ENCODE results near the gene CEP20. TPM values are rescaled to one million over a fixed set of nuclear protein-coding genes. Genes with fewer than 3 reads are reported as not detected.

The CEP20 gene
- polyA plus RNA-seq, 1 of the 3 experiments (the other 2 are of a cell fraction) = 14.8 TPM

- no peak for TF ChIP-seq CTCF (IDR thresholded peaks at IDR 0.05)
- no peak for TF ChIP-seq FOSL2 (IDR thresholded peaks at IDR 0.05; ENCODE audit: borderline replicate concordance, low read depth)
- TF ChIP-seq NRF1 (IDR thresholded peaks at IDR 0.05; ENCODE audit: low read depth, low read length) = no peak
- no peak for TF ChIP-seq CHD2 (IDR thresholded peaks at IDR 0.05; ENCODE audit: low read length, partially characterized antibody)
- no peak for TF ChIP-seq GATA2 (CRISPR knock-in tag; IDR thresholded peaks at IDR 0.05)
Observed at GRCh38 chr16:15827299-15827698, 61.1 kb downstream of the CEP20 start (continued).

- Histone ChIP-seq H3K79me2 (ENCODE audit: insufficient read depth) (no peaks in the 10 kb centered on the region), H3K4me1 (ENCODE audit: control insufficient read depth in 1 of 2, insufficient read depth in 2 of 2, low read depth in 1 of 2, low read length in 1 of 2) (no peaks in the 10 kb centered on the region), H2AFZ (ENCODE audit: low read depth) (no peak overlapping the region), H3K9ac (no peak overlapping the region), H3K9me2 (no peaks in the 10 kb centered on the region), H3K36me3 (replicated peaks in 1 of 2; ENCODE audit: control insufficient read depth in 1 of 2, insufficient read depth in 2 of 2, low read length in 1 of 2) (no peaks in the 10 kb centered on the region), H3K4me2 (no peak overlapping the region), H3K9me3 (no peaks in the 10 kb centered on the region), H3F3A (replicated peaks; ENCODE audit: insufficient read depth) (no peaks in the 10 kb centered on the region), H3K27me3 (ENCODE audit: insufficient read depth) (no peaks in the 10 kb centered on the region; the same call in 1 of the 2 replicates), H3K27ac (ENCODE audit: low read depth in 2 of 2, low read length in 1 of 2) (no peak overlapping the region), H3K4me3 (ENCODE audit: low read depth in 2 of 2, low read length in 1 of 2) (no peak overlapping the region), H4K20me1 (ENCODE audit: insufficient read depth) (no peaks in the 10 kb centered on the region)
- ChIA-PET POLR2A (no interaction called here), CTCF (interaction anchor here (6.5 kb wide), 1 partner anchor 16 kb away, joined by 83 read pairs; no protein-coding TSS in a partner anchor)
- 53% methylated on average over 9 of the region's 9 CpGs for WGBS (ENCODE audit: low lambda C conversion rate)
- DNase-seq = no peak
- TF ChIP-seq ZBTB33 (IDR thresholded peaks at IDR 0.05; ENCODE audit: borderline replicate concordance, low read depth) (no peak), RXRA (IDR thresholded peaks at IDR 0.05; ENCODE audit: borderline replicate concordance, low read depth) (no peak), MXI1 (IDR thresholded peaks at IDR 0.05; ENCODE audit: low read depth, low read length) (no peak), GATA2 (CRISPR knock-in tag; IDR thresholded peaks at IDR 0.05) (no peak), ELF1 (IDR thresholded peaks at IDR 0.05) (no peak), SIN3A (IDR thresholded peaks at IDR 0.05; ENCODE audit: borderline replicate concordance, low read depth, low read length) (no peak), PBX3 (IDR thresholded peaks at IDR 0.05) (no peak)
Observed at GRCh38 chr16:15825750-15826305, 62.6 kb downstream of the CEP20 start.
